Brain microvascular endothelial cell (primary cell): Measurements from ENCODE around the gene FOXR1.

Source experiments
- DNase-seq: peaks from one replicate; pipeline ENCODE4 v3.0.0-alpha.2; 2020
- H3K27ac ChIP-seq: fragments of 250-450 bp; sonication (Bioruptor Pico); 2 replicates; pipeline ENCODE4 v1.5.1; 2020; ENCODE audit warnings: mild to moderate bottlenecking, moderate library complexity
- H3K27me3 ChIP-seq: fragments of 250-450 bp; sonication (Bioruptor Pico); replicated peaks from 2 replicates; pipeline ENCODE4 v1.5.1; 2020; ENCODE audit warnings: mild to moderate bottlenecking
- H3K36me3 ChIP-seq: fragments of 250-450 bp; sonication (Bioruptor Pico); replicated peaks from 2 replicates; pipeline ENCODE4 v1.5.1; 2020; ENCODE audit warnings: mild to moderate bottlenecking
- H3K4me3 ChIP-seq: 2 replicates; pipeline ENCODE4 v1.5.1; 2011; ENCODE audit warnings: low read depth, mild to moderate bottlenecking, control low read depth, low read length, moderate library complexity
- in situ Hi-C: cut with HindIII; loops from 2 replicates; pipeline ENCODE4 v1.10.0; 2017; ENCODE audit warnings: low sequenced_read_pairs, low pct_ligation_motif_present
- TF ChIP-seq, protein P1 (sequence below): IDR thresholded peaks from 2 replicates; pipeline ENCODE4 v1.5.1; 2011; ENCODE audit warnings: low read depth, mild to moderate bottlenecking, moderate library complexity, low read length, control low read depth, inconsistent platforms; ENCODE audit errors: missing control alignments

Gene FOXR1

DNA sequence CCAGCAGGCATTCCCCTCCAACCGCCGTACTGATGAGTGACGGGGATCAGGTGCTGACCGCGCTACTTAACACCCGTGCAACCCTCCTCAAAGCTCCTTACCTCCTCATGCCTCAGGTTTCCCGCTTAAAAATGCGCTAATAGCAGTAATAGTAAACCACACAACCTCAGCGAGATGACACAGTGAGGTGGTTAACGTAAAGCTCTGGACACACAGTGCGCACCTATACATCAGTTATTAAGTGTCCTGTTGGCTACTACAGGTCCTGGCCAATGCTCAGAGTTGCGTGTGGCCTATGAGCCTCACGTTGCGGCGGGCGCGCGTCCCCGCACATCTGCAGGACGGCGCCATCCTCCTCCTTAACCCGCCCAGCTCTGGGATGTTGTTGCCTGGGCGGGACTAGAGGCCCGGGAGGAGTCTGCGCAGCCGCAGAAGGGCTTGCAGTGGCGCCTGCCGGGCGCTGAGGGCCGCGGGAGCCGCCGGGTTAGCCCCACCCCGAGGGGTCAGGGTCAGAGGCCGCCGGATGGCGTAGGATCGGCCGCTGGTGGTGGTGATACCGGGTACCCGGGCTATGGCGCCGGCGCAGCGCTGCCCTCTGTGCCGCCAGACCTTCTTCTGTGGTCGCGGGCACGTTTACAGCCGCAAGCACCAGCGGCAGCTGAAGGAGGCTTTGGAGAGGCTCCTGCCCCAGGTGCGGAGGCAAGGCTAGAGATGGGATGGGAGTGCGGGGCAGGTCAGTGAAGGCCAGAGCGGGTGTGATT, 26.2 kb downstream of the FOXR1 start, which contains the start of gene CENATAC:
TSS of gene CENATAC (plus strand) at position 512 of the 761 bp plus-strand sequence. CDS start at position 572, 60 bp downstream.
- TF ChIP-seq, protein P1, sequence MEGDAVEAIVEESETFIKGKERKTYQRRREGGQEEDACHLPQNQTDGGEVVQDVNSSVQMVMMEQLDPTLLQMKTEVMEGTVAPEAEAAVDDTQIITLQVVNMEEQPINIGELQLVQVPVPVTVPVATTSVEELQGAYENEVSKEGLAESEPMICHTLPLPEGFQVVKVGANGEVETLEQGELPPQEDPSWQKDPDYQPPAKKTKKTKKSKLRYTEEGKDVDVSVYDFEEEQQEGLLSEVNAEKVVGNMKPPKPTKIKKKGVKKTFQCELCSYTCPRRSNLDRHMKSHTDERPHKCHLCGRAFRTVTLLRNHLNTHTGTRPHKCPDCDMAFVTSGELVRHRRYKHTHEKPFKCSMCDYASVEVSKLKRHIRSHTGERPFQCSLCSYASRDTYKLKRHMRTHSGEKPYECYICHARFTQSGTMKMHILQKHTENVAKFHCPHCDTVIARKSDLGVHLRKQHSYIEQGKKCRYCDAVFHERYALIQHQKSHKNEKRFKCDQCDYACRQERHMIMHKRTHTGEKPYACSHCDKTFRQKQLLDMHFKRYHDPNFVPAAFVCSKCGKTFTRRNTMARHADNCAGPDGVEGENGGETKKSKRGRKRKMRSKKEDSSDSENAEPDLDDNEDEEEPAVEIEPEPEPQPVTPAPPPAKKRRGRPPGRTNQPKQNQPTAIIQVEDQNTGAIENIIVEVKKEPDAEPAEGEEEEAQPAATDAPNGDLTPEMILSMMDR = no peak
- H3K27me3 ChIP-seq = no peaks in the 10 kb centered on the region
- peak; percentile 80 for DNase-seq
- in situ Hi-C loops = no loop called here
- H3K27ac ChIP-seq = peak within 1 kb of the TSS; percentile 15
- H3K36me3 ChIP-seq = peaks cover 4% of the 10 kb centered on the region
- peak within 1 kb of the TSS; percentile 82 for H3K4me3 ChIP-seq

DNA sequence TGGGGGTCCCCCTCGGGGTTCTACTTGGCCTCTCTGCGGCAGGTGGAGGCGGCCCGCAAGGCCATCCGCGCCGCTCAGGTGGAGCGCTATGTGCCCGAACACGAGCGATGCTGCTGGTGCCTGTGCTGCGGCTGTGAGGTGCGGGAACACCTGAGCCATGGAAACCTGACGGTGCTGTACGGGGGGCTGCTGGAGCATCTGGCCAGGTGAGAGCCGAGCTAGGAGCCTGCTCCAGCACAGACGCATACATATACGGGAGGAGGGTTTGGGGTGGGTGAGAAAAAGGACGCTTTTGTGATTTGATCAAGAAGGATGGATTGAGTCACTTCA, 26.8 kb downstream of the FOXR1 start:
- no peak for DNase-seq
- no peak overlapping the region for H3K27ac ChIP-seq
- TF ChIP-seq, protein P1 = no peak
- in situ Hi-C loops = no loop called here
- H3K4me3 ChIP-seq = peak overlapping the region; percentile 82
- no peaks in the 10 kb centered on the region for H3K27me3 ChIP-seq
- H3K36me3 ChIP-seq = peaks cover 4% of the 10 kb centered on the region

DNA sequence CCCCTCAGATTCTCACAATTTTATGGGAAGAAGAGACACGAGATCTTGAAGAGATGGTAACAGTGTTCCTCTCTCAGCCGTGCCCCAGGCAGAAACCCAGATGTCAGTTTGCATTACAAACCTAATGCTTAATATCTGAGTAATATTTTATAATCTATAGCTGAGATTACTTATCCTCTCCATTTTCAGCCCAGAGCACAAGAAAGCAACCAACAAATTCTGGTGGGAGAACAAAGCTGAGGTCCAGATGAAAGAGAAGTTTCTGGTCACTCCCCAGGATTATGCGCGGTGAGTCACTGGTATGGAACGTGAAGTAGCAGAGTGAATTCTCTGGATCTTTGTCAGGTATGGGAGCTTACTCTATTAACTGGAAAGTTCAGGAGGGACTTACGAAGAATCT, 27.3 kb downstream of the FOXR1 start:
- Histone ChIP-seq H3K27ac (peak overlapping the region; percentile 15), H3K27me3 (no peaks in the 10 kb centered on the region), H3K4me3 (peak overlapping the region; percentile 82), H3K36me3 (peaks cover 4% of the 10 kb centered on the region)
- in situ Hi-C loops = no loop called here
- TF ChIP-seq, protein P1 = no peak
- DNase-seq = peak; percentile 58

DNA sequence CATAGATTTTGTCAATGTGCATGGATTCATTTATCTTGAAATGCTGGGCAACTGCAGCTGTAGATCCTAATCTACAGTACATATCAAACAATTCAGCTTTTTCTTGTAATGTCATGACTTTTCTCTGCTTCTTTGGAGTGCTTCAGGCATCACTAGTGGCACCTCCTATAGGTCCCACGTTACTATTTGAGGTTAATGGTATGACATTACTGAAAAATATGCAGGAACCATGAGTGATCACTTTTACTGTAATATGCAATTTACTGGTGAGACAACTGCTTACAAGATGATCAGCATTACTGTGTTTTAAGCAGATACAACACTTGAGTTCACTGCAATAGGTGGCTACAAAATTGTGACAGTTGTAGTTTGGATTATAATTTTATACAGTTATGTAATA, 29.3 kb downstream of the FOXR1 start:
- DNase-seq = no peak
- Histone ChIP-seq H3K27me3 (no peaks in the 10 kb centered on the region), H3K27ac (no peak overlapping the region), H3K4me3 (no peak overlapping the region), H3K36me3 (peaks cover 4% of the 10 kb centered on the region)
- TF ChIP-seq, protein P1 = no peak
- in situ Hi-C loops = no loop called here

DNA sequence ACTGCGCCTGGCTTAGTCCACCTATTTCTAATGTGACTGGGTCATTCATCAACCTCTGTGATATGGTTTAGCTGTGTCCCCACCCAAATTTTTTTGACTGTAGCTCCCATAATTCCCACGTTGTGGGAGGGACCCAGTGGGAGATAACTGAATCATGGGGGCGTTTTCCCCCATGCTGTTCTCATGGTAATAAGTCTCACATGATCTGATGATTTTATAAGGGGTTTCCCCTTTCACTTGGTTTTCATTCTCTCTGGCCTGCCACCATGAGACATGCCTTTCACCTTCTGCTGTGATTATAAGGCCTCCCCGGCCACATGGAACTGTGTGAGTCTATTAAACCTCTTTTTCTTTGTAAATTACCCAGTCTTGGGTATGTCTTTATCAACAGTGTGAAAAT, 35.1 kb downstream of the FOXR1 start:
- no peak overlapping the region for H3K4me3 ChIP-seq
- no peaks in the 10 kb centered on the region for H3K27me3 ChIP-seq
- no peak for DNase-seq
- no peak overlapping the region for H3K27ac ChIP-seq
- in situ Hi-C loops = no loop called here
- TF ChIP-seq, protein P1 = no peak
- H3K36me3 ChIP-seq = peaks cover 16% of the 10 kb centered on the region
